CD4-positive, alpha-beta T cell treated with Interleukin-15 for 4 hours (primary cell): ENCODE measurements around the gene CFAP92.

Experiments used
- DNase-seq: peaks from one replicate; pipeline ENCODE4 v3.0.0-alpha.2; 2020; ENCODE audit warnings: low spot score

Gene CFAP92

DNA sequence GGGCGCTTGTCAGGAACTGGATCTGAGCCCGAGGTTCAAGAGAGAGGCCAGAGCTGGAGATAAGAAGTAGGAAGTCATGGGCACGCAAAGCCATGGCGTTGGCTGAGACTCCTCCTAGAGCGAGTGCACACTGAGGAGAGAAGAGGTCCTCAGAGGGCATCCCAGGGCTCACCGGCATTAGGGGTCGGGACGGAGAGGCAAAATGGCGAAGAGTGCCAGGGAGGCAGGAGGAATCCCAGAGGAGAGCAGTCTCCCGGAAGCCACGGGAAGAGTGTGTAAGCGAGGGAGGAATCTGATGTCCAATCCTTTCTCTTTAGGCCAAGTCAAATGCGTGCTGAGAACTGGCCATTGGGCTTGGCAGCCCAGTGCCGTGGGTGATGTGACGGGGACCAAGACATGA lies 31.2 kb upstream of the CFAP92 start:
- no peak for DNase-seq

DNA sequence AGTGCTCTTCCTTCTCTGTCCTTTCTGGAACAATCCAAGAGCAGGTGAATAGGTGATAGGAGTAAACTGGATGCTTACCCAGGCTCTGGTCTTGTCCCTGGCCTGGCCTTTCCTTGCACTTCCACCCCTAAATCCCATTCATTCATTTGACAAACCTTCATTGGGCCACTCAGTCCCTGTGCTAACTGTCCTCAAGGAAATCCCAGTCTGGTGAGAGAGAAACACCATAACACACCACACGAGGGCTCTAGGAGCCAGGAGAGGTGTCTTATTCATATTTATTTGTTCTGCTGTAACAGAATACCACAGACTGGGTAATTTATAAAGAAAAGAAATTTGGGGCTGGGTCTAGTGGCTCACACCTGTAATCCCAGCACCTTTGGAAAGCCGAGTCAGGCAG lies 30.0 kb upstream of the CFAP92 start:
- no peak for DNase-seq

DNA sequence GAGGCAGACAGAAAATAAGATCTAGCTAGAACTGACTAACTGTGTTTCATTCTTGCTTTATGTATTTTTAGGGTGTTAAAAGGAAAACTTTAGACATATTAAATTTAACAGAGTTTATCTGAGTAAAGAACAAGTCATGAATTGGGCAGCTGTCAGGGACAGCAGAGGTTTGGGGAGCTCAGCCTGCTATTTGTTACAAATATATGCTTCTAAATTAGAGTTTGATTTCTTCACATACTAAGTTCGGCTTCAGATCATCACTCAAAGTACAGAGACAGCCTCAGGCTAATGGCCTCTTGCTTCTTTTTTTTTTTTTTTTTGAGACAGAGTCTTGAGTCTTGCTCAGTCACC lies 29.1 kb upstream of the CFAP92 start:
- no peak for DNase-seq

DNA sequence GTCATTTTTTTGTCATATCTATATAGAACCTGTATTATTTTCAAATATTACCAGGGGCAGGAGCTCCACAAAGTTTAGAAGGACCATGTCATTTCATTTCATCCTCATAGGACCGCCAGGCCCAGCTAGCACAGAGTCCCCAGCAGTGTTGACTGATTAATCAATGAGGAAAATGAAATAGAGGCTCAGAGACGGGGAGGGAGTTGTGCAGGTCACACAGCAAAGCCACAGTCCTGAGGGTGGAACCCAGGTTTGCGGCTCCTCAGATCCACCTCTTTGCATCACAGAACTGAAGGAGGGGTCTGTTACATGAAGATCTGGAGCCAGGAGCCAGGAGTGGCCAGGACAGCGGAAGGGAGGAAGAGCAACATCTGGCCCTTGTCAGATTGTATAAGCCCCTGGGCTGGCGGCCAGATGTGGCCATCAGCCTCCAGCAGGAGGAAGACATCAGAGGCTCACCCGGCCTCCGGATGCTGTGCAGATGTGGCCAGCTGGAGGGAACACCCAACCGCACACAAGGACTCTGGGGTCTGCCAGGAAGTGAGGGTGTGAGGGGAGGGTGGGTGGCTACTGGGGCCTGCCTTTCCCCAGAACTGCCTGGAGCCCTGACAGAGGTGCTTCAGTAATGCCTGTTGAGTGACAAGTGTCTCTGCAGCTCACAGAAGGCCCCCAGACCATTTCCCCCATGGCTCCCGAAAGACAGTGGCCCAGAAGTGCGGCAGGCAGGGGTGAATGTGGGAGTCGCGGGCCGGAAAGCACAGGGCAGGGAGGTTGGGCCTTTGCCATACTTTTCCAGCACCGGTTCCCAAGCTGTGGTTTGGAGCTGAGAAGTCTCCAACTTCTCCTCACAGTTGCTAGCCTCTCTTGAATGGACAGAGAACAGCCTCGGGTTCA lies 28.5 kb upstream of the CFAP92 start:
- no peak for DNase-seq

DNA sequence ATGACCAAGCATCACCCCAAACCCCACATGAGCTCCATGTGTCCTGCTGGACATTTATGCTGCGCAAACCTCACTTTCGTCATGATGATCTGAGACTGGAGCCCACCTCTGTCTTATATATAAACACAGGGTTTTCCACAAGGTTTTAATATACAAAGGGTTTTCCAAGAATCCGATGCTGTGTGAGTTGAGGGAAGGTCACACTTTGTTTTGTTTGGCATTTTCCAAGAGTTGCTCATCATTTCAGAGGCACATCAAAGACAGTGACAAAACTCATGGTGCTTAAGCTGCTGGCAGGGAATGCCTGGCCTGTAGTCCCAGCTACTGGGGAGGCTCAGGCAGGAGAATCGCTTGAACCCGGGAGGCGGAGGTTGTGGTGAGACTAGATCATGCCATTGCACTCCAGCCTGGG lies 27.3 kb upstream of the CFAP92 start:
- no peak for DNase-seq

DNA sequence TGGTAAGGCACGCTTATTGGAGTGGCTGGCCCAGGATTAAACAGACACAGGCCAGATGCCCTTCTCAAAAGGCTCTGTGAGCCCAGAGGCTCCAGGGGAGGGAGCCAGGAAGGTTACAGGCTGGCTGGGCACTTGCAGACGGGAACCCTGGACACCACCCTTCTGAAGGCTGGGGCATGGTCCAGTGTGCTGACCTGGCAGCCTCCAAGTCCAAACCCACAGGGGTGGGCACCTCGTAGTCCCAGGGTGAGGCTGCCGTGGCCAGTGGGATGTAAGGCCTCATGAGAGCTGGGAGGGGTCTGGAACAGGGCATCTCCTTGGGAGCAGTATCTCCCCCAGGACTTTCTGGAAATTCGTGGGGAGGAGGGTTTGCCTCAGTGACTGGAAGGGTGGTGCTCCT lies 26.8 kb upstream of the CFAP92 start:
- no peak for DNase-seq

DNA sequence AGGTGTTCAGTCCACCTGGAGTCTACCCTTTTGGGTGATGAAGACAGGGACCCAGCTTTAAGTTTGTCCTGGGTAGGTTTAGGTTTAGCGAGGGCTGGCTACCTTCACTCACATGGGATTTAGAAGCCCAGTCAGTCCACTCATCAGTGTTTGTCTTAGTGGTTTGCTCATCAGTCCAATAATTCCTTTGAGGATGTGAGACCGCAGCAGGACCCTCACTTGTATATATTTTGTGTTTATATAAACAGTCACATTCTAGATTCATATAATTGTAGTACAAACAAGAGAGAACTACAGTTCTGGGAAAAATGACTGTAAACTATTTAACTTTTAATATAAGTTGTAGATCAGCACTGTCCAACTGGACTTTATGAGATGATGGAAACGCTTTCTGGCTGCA lies 25.4 kb upstream of the CFAP92 start:
- DNase-seq, result no peak

DNA sequence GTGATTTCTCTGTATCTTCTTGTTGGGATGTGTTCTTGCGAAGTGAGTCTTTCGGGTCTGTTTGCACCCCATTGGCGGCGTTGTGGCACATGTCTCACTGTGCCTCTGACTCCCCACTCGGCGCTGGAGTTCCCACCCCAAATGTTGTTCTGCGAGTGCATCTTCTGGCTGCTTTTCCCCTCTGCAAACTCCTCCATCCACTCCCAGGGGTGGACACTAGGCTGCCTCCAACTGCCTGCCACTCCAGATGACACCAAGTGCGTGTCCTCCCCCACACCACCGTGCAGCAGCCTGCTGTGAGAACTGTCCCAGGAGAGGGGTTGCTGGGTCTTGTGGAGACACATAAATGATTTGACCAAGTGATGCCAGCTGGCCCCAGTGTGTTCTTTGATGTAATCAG lies 24.9 kb upstream of the CFAP92 start:
- DNase-seq, result no peak

DNA sequence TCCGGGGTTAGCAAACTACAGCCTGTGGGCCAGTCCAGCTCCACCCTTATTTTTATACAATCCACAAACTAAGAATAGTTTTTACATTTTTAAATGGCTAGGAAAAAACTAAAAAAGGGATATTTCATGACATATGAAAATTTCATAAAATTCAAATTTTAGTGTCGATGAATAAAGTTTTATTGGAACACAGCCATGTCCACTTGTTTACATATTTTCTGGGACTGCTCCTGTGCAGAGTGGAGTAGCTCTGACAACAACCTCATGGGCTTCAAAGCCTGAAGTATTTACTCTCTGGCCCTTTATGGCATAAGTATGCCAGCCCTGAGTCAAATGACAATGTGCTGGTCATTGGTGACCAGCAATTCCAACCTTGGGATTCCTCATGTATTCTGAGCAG lies 24.4 kb upstream of the CFAP92 start:
- DNase-seq, result no peak

DNA sequence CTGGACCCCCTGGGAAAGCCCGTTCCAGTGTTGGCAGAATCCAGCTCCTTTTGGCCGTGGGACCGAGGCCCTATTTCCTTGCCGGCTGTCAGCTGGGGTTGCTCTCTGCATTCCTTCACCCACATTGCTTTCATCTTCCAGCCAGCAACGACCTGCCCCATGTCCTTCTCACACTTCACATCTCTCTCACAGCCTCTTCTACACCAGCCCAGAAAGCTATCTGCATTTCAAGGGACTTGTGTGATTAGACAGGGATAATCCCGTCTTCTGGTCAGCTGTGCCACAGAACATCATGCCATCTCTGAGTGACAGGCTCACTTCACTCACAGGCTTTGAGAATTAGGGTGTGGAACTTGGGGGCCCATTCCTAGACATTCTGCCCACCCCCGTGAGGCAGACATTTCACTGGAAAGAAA lies 23.6 kb upstream of the CFAP92 start:
- no peak for DNase-seq

DNA sequence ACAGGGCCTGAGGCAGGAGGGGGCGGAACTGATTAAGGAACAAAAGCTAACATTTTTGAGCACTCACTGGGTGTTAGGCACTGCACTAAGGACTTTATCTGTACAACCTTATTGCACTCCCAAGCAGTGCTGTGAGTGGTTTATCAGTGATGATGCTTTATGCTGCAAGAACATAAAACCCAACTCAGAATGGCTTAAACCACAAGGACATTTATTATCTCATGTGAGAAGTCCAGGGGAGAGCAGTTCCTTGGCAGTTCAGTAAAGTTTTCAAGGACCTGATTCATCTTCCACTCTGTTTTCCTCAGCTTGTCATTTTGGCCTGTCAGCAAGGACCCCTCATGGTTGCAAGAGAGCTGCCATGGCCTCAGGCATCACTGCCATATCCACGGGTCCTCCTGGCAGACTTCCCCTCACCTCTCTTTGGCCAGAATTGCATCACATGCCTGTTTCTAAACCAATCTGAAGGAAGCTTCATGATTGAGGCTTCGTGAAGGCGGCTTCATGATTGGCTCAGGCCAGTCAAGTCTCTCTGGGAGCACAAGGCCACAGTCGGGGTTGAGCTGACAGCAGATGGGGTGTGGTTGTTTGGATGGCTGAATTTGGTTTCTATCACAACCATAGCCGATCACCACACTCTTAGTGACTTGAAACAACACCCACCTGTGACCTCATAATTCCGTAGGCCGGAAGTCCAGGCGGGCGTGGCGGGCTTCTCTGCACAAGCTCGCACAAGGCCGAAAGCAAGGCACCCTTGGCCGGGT lies 23.0 kb upstream of the CFAP92 start:
- peak; percentile 55 for DNase-seq

DNA sequence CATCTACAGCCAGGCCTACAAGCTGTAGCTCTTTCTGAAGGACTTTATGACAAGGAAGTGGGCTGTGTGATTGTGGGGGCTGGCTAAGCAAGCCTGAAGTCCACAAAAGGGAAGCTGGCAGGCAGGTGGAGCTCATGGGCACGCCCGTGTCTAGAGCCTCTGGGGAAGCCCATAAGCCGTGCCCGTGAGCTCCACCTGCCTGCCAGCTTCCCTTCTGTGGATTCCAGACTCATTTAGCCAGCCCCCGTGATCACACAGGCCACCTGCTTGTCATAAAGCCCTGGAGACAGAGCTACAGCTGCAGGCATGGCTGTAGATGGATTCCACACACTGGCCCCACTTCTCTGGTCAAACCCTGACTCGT lies 22.5 kb upstream of the CFAP92 start:
- DNase-seq, result peak; percentile 60

DNA sequence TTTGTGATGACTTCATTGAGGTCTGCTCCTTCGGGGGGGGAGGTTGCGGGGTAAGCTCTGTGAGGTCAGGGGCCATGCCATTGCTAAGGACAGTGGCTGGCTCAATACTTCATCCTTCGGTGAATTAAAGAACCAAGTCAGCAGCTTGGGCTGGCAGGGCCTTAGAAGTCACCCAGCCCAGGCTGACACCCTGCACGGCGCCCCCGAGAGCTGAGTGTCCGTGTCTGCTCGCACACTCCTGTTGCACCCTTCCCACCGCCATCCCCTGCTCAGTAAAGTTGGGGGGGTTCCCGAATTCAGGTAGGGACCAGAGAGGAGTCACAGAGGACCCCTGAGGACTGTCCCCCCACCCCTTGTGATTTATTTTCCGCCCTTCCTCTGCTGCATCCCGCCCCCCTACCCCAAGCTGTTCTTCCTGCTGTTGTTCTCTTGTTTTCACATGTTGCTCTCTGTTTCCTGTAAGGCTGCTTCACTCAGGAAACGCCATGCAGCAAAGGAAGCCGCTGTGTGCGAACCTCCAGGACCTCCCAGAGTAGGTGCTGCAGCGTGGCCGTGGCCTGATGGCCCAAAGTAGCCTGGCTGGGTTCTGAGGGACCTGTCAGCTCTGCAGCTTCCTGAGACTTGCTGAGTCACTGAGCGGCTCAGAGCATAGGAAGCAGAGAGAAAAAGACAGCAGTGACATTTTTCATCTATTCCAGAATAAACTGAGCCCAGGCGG lies 21.7 kb upstream of the CFAP92 start:
- peak; percentile 47 for DNase-seq

DNA sequence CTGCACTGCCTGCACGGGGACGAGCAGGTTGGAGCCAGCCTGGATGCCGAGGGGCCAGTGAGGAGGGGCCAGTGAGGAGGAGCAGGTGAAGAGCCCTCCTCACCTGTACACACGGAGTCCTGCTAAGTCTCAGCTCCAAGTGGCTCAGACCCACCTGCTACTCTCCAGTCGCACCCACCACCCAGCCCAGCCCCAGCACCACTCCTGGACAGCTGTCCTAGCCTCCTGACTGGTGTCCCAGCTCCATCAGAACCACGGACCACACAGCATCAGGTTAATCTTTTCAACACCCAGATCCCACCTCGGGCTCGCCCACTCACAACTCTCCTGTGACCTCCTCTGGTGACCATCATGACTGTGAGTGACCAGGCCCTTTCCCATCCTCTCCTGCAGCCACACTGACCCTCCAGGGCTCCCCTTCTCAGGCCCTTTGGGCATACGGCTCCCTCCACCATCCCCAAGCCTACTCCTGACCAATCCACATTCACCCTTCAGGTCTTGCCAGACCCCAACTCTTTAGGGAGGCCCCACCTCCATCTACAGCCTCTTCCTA lies 21.0 kb upstream of the CFAP92 start:
- no peak for DNase-seq

DNA sequence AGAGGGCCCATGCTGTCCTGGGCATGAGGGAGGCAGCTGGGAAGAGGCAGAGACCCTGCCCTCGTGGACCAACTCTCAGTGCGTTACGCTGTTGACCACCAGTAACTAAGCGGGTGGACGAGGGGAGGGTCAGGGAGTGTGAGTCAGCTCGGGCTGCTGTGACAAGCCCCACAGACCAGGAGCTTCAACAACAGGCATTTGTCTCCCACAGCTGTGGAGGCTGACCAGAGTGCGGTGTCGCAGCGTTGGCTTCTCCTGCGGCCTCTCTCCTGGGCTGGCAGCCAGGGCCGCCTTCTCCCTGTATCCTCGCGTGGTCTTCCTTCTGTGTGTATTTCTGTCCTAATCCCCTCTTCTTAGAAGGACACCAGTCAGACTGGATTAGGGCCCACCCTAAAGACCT lies 20.3 kb upstream of the CFAP92 start:
- DNase-seq, result no peak

DNA sequence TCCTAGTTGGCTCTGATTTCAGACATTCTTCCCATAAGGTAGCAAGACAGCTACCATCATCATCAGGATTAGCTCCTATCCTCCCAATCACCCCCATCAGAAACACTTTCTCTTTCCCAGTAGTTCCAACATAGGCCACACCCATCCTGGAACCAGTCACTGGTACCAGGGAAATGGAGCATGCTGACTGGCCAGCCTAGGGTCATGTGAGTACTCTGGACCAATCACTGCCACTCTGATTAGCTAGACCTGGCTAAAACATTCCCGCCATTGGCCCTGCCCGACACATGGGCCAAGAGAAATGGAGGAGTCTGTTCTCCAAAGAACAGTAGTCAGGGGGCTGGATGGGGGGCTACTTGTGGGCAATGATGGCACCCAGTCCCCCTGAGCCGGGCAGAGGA lies 19.6 kb upstream of the CFAP92 start:
- DNase-seq, result no peak

DNA sequence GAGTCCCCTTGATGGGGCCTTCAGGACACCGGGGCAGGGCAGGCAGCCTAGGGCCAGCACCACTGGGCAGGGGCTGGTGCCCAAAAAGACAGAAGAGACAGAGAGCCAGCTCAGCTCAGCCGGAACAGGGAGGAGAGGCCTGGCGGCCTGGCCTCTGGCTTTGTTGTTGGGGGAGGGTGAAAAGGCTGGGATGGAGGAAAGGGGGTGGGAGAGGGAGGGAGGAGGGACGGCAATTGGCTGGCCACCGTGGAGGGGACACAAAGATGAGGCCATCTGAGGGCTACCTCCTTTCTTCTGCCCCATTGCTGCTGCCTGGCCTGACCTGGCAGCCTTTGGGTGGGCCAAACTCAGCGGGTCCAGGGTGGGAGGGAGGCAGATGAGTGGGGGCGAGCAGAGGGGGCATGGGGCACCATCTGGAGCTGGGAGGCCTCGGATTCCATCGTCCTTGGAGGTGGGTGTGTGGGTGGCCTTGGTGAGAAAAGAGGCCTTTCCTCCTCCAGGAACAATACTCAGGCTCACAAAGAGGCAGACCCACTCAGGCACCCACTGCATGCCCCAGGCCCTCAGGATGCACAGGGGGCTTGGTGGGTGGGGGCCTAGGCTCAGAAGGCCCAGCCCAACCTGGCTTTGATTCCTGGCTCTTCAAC lies 16.6 kb upstream of the CFAP92 start:
- DNase-seq, result no peak

DNA sequence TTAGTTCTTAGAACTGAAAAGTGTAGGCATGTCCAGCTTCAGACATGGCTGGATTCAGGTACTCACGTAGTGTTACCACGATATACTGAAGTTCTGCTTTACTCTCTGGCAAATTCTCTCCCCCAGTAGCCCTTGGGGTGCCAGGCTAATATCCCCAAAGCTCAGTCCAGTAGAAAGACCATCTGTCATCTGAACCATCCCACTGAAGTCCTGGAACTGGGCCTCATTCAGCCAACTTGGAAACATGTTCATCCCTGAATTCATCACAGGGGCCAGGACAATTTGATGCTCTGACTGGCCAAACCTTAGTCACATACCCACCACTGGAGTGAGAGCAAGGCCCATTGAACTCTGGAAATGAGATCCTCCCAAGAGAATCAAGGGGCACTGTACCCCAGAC lies 15.4 kb upstream of the CFAP92 start:
- DNase-seq, result no peak

DNA sequence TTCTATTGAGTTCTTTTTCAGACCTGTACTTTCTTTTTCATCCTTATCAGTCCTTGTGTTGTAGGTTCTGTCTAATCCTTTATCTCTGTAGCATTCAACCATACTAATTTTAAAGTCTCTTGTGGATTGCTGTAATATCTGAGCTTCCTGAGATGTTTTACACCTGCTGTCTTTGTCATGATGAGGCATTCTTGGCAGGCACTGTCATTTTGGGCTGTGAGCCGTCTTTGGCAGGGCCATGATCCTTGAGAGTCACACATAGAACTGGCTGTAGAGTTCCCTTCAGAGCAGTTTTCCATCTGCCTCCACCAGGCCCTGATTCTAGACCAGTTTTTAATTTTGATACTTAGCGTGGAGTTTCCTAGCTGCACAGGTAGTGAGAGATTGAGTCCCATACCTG lies 13.9 kb upstream of the CFAP92 start:
- no peak for DNase-seq

DNA sequence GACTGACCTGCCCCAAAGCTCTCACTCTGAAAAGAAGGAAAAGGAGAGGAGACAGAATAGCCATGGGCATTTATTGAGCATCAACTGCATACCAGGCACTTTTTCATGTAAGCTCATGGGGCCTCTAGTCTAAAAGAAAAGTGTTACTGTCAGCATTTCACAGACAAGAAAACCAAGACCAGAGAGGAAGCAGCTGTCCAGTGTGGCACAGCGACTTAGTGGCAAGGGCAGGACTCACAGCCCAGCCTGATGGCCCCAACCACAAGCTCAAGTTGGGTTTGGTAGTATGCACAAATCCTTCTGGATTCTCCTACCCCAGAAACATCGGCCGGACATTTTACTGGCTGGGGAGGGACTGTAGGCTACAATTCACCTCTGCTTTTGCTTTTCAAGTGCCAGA lies 13.0 kb upstream of the CFAP92 start:
- no peak for DNase-seq

DNA sequence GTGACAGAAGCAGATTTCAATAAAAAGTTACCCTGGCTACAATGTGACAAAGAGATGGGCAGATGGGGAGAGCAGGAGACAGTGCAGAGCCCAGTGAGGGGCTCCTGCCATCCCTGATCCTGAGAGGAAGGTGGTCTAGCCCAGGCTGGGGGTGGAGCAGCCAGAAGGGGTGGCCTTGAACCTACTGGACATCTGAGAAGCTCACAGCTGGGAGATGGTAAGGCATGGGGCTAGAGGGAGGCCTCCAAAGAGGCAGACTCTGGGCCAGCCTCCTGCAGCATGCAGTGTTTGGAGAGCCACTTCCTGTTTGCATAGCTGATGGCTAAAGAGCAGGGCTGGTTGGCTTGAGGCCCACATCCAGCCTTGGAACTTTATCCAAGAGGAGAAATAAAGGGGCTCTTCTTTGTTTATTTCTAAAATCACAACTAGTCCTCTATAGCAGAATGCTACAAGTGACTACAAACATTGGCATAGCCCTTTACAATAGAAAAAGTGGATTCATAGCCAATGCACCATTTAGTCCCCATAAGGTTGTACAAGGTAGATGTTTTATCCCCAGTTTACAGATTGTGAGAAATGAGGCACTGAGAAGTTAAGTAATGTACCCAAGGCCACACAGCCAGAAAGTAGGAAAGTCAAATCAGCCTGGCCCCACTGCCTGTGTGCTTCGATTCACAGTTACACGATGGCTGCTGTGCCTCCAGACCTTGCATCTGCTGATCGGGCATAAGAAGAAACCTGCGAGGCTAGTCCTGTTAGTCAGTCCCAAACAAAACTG lies 11.8 kb upstream of the CFAP92 start:
- DNase-seq, result no peak
